ENCODE data around the gene PUM1.

DNA sequence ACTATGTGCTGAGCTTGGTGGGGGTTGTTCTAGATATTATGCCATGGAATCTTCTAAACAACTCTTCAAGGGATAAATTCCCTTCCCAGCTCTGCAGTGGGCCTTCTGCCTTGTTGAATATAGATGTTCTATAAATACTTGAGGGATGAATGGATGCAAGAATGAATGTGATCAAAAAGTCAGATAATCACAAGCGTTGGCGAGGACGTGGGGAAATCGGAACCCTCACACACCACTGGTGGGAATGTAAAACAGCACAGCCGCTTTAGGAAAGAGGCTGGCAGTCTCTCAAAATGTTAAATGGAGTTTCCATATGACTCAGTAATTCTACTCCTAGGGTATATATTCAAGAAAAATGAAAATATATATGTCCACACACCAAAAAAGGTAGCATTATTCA lies 176.0 kb downstream of the PUM1 start:
- TF ChIP-seq CTCF (conservative IDR thresholded peaks at IDR 0.05; ENCODE audit: low read depth, low read length) (no peak), BHLHE40 (IDR thresholded peaks at IDR 0.05; ENCODE audit: low read depth, low read length) (no peak), CEBPB (IDR thresholded peaks at IDR 0.05; ENCODE audit: low read depth, low read length) (no peak), POLR2A (IDR thresholded peaks at IDR 0.05; ENCODE audit: low read depth, low read length) (no peak), MXI1 (IDR thresholded peaks at IDR 0.05; ENCODE audit: borderline replicate concordance, low read depth, low read length) (no peak), MAFK (IDR thresholded peaks at IDR 0.05; ENCODE audit: low read depth, low read length) (no peak), RAD21 (IDR thresholded peaks at IDR 0.05; ENCODE audit: low read length) (no peak), RCOR1 (IDR thresholded peaks at IDR 0.05; ENCODE audit: insufficient replicate concordance, low read length) (no peak), SMC3 (IDR thresholded peaks at IDR 0.05; ENCODE audit: low read depth, low read length) (no peak), FOS (IDR thresholded peaks at IDR 0.05; ENCODE audit: low read depth, low read length) (no peak)
- TF ChIP-seq, protein P1, sequence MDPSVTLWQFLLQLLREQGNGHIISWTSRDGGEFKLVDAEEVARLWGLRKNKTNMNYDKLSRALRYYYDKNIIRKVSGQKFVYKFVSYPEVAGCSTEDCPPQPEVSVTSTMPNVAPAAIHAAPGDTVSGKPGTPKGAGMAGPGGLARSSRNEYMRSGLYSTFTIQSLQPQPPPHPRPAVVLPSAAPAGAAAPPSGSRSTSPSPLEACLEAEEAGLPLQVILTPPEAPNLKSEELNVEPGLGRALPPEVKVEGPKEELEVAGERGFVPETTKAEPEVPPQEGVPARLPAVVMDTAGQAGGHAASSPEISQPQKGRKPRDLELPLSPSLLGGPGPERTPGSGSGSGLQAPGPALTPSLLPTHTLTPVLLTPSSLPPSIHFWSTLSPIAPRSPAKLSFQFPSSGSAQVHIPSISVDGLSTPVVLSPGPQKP (IDR thresholded peaks at IDR 0.05; ENCODE audit: borderline replicate concordance, low read depth, low read length) = no peak

Measured in IMR-90 (cell line).